HepG2 (cell line): ENCODE data around the gene PRSS22. TPM values are rescaled to one million over a fixed set of nuclear protein-coding genes. Genes with fewer than 3 reads are reported as not detected.

ENCODE experiments used
- ASH2L ChIP-seq: fragments of 300-600, 200-600 bp; sonication (generic); IDR thresholded peaks from 2 replicates; pipeline ENCODE4 v1.7.0; 2017; ENCODE audit warnings: low read depth, mild to moderate bottlenecking, moderate library complexity, mixed read lengths, low read length; ENCODE audit not compliant: insufficient read length
- HHEX ChIP-seq: IDR thresholded peaks from 2 replicates; pipeline ENCODE4 v1.6.1; 2016; ENCODE audit warnings: control low read depth
- NFKB2 ChIP-seq: sonication (generic); formaldehyde crosslinking; IDR thresholded peaks from 2 replicates; pipeline ENCODE4 v1.4.0; 2020; ENCODE audit warnings: missing genetic modification reagents, borderline replicate concordance
- POLR2AphosphoS2 ChIP-seq: IDR thresholded peaks from 2 replicates; pipeline ENCODE4 v1.6.1; 2011; ENCODE audit warnings: low read depth, low read length, improper control_type of control experiment
- RAD21 ChIP-seq: fragments of 450-650 bp; formaldehyde crosslinking; IDR thresholded peaks from 2 replicates; pipeline ENCODE4 v1.5.0; 2020; ENCODE audit warnings: mild to moderate bottlenecking
- XBP1 ChIP-seq: sonication (generic); formaldehyde crosslinking; IDR thresholded peaks from 2 replicates; pipeline ENCODE4 v1.5.0; 2020; ENCODE audit warnings: missing genetic modification reagents
- ZKSCAN1 ChIP-seq: fragments of 150-350 bp; IDR thresholded peaks from 2 replicates; pipeline ENCODE4 v1.6.1; 2014; ENCODE audit warnings: low read length
- ZNF10 ChIP-seq: sonication (generic); formaldehyde crosslinking; IDR thresholded peaks from 2 replicates; pipeline ENCODE4 v1.4.0; 2020; ENCODE audit warnings: mild to moderate bottlenecking, low read depth, missing genetic modification reagents, borderline replicate concordance
- ZNF12 ChIP-seq: sonication (generic); formaldehyde crosslinking; IDR thresholded peaks from 2 replicates; pipeline ENCODE4 v1.5.0; 2020; ENCODE audit warnings: missing genetic modification reagents
- ZNF143 ChIP-seq: sonication (generic); formaldehyde crosslinking; IDR thresholded peaks from 2 replicates; pipeline ENCODE4 v1.4.0; 2020; ENCODE audit warnings: missing genetic modification reagents
- ZNF24 ChIP-seq: fragments of 450-650 bp; IDR thresholded peaks from 2 replicates; pipeline ENCODE4 v1.6.1; 2017; ENCODE audit warnings: antibody characterized with exemption, mild to moderate bottlenecking
- ZNF256 ChIP-seq: sonication (generic); formaldehyde crosslinking; conservative IDR thresholded peaks from 2 replicates; pipeline ENCODE4 v1.4.0; 2020; ENCODE audit warnings: missing genetic modification reagents
- ZNF33B ChIP-seq: sonication (generic); formaldehyde crosslinking; IDR thresholded peaks from 2 replicates; pipeline ENCODE4 v1.5.1; 2020; ENCODE audit warnings: mild to moderate bottlenecking, missing genetic modification reagents
- ZNF446 ChIP-seq: sonication (generic); formaldehyde crosslinking; IDR thresholded peaks from 2 replicates; pipeline ENCODE4 v1.5.0; 2020; ENCODE audit warnings: mild to moderate bottlenecking, missing genetic modification reagents
- ZNF883 ChIP-seq: sonication (generic); formaldehyde crosslinking; IDR thresholded peaks from 2 replicates; pipeline ENCODE4 v1.5.1; 2020; ENCODE audit warnings: mild to moderate bottlenecking, missing genetic modification reagents; ENCODE audit errors: not compliant biosample characterization
- polyA plus RNA-seq, 8 experiments: library from polyadenylated mRNA; depleted of rRNA in 3 of 8; stranded (reverse) in 7 of 8; unstranded in 1 of 8; fragments of >200 nt; fragmentation: Illumina TruSeq in 4 of 8; extraction: Trizol in 4 of 8; gene quantifications; 2 replicates each; pipeline versions ENCODE4 v1.2.1 to v1.2.3, GENCODE V29; 2011 to 2016; ENCODE audit warnings: low read depth in 4 of 8, missing spikeins in 1 of 8, mixed read lengths in 1 of 8; ENCODE audit not compliant: insufficient read depth in 1 of 8
- total RNA-seq, 5 experiments: library from RNA; depleted of rRNA; stranded (reverse); fragments of >200 nt; fragmentation: Illumina TruSeq; extraction: Trizol; gene quantifications; 2 replicates each; pipeline ENCODE4 v1.2.3, GENCODE V29; 2016; ENCODE audit warnings: low read depth in 1 of 5
- TF ChIP-seq, protein P1 (sequence below): sonication (generic); formaldehyde crosslinking; IDR thresholded peaks from 2 replicates; pipeline ENCODE4 v1.4.0; 2020; ENCODE audit warnings: missing genetic modification reagents
- TF ChIP-seq, protein P2 (sequence below): IDR thresholded peaks from 2 replicates; pipeline ENCODE4 v1.4.0; 2020; ENCODE audit warnings: mild to moderate bottlenecking, missing genetic modification reagents
- TF ChIP-seq, protein P3 (sequence below): sonication (generic); formaldehyde crosslinking; IDR thresholded peaks from 2 replicates; pipeline ENCODE4 v1.4.0; 2020; ENCODE audit warnings: missing genetic modification reagents, borderline replicate concordance
- TF ChIP-seq, protein P4 (sequence below): sonication (generic); formaldehyde crosslinking; IDR thresholded peaks from 2 replicates; pipeline ENCODE4 v1.5.1; 2020; ENCODE audit warnings: missing genetic modification reagents, mild to moderate bottlenecking, borderline replicate concordance

The PRSS22 gene
- total and polyA plus RNA-seq, 2 of the 13 experiments (the other 11 are each of a cell fraction or from before 2014, with no cell fraction given), result 0.24 to 0.32 TPM

DNA sequence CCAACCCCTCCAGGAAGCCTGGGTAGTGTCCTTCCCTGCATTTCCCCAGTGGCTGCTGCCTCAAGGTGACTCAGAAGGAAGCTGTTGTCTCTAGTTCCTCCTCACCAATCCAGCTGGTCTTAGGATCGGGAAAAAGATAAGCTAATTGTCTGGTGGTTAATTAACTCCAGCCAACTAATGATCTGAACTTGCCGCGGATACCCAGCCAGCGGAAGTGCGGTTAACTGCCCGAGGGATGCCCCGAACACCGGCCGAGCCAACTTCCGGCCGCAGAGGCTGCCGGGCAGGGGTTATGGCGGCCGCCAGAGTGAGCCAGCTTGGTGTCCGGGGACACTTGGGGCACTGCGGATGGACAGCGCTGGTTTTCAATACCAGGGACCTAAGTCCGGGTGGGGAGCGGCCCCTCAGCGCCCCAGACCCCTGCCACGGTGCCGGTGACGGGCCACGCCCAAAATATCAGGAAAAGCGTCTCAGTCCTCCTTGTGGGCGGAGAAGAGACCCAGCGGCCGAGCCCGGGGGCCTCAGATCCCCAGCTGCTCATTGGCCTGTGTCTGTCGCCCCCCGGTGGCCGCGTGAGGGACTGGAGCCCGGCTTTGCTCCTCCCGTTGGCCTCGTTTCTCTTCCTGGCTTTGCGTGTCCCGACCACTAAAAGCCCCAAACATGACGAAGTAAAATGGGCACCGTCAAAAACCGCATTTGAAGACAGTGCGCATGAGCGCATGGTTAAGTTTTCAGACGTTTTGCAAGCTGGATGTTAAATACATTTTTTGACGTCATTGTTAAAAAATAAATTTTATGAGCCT, 10.2 kb upstream of the PRSS22 start (continued):
- TF ChIP-seq, protein P1, sequence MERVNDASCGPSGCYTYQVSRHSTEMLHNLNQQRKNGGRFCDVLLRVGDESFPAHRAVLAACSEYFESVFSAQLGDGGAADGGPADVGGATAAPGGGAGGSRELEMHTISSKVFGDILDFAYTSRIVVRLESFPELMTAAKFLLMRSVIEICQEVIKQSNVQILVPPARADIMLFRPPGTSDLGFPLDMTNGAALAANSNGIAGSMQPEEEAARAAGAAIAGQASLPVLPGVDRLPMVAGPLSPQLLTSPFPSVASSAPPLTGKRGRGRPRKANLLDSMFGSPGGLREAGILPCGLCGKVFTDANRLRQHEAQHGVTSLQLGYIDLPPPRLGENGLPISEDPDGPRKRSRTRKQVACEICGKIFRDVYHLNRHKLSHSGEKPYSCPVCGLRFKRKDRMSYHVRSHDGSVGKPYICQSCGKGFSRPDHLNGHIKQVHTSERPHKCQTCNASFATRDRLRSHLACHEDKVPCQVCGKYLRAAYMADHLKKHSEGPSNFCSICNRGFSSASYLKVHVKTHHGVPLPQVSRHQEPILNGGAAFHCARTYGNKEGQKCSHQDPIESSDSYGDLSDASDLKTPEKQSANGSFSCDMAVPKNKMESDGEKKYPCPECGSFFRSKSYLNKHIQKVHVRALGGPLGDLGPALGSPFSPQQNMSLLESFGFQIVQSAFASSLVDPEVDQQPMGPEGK (CRISPR knock-in tag), result peak; percentile 73
- TF ChIP-seq NFKB2 (CRISPR knock-in tag), result peak; percentile 16; the same call in 1 of the 2 replicates
- no peak for TF ChIP-seq POLR2AphosphoS2
- TF ChIP-seq, protein P2, sequence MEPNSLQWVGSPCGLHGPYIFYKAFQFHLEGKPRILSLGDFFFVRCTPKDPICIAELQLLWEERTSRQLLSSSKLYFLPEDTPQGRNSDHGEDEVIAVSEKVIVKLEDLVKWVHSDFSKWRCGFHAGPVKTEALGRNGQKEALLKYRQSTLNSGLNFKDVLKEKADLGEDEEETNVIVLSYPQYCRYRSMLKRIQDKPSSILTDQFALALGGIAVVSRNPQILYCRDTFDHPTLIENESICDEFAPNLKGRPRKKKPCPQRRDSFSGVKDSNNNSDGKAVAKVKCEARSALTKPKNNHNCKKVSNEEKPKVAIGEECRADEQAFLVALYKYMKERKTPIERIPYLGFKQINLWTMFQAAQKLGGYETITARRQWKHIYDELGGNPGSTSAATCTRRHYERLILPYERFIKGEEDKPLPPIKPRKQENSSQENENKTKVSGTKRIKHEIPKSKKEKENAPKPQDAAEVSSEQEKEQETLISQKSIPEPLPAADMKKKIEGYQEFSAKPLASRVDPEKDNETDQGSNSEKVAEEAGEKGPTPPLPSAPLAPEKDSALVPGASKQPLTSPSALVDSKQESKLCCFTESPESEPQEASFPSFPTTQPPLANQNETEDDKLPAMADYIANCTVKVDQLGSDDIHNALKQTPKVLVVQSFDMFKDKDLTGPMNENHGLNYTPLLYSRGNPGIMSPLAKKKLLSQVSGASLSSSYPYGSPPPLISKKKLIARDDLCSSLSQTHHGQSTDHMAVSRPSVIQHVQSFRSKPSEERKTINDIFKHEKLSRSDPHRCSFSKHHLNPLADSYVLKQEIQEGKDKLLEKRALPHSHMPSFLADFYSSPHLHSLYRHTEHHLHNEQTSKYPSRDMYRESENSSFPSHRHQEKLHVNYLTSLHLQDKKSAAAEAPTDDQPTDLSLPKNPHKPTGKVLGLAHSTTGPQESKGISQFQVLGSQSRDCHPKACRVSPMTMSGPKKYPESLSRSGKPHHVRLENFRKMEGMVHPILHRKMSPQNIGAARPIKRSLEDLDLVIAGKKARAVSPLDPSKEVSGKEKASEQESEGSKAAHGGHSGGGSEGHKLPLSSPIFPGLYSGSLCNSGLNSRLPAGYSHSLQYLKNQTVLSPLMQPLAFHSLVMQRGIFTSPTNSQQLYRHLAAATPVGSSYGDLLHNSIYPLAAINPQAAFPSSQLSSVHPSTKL, result peak; percentile 78
- TF ChIP-seq ZNF24, result peak; percentile 26; the same call in 1 of the 2 replicates
- peak; percentile 96 for TF ChIP-seq RAD21 (CRISPR knock-in tag)
- no peak for TF ChIP-seq ZNF446 (CRISPR knock-in tag)
- 0 out of 2 replicates have a peak, but pooled peaks have one; percentile 5 for TF ChIP-seq ZNF12
- TF ChIP-seq, protein P3, sequence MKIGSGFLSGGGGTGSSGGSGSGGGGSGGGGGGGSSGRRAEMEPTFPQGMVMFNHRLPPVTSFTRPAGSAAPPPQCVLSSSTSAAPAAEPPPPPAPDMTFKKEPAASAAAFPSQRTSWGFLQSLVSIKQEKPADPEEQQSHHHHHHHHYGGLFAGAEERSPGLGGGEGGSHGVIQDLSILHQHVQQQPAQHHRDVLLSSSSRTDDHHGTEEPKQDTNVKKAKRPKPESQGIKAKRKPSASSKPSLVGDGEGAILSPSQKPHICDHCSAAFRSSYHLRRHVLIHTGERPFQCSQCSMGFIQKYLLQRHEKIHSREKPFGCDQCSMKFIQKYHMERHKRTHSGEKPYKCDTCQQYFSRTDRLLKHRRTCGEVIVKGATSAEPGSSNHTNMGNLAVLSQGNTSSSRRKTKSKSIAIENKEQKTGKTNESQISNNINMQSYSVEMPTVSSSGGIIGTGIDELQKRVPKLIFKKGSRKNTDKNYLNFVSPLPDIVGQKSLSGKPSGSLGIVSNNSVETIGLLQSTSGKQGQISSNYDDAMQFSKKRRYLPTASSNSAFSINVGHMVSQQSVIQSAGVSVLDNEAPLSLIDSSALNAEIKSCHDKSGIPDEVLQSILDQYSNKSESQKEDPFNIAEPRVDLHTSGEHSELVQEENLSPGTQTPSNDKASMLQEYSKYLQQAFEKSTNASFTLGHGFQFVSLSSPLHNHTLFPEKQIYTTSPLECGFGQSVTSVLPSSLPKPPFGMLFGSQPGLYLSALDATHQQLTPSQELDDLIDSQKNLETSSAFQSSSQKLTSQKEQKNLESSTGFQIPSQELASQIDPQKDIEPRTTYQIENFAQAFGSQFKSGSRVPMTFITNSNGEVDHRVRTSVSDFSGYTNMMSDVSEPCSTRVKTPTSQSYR (CRISPR knock-in tag), result no peak
- TF ChIP-seq ZKSCAN1, result no peak
- TF ChIP-seq XBP1 (CRISPR knock-in tag), result 0 out of 2 replicates have a peak, but pooled peaks have one; percentile 39
- TF ChIP-seq ZNF33B (CRISPR knock-in tag), result 0 out of 2 replicates have a peak, but pooled peaks have one; percentile 25
- TF ChIP-seq, protein P4, sequence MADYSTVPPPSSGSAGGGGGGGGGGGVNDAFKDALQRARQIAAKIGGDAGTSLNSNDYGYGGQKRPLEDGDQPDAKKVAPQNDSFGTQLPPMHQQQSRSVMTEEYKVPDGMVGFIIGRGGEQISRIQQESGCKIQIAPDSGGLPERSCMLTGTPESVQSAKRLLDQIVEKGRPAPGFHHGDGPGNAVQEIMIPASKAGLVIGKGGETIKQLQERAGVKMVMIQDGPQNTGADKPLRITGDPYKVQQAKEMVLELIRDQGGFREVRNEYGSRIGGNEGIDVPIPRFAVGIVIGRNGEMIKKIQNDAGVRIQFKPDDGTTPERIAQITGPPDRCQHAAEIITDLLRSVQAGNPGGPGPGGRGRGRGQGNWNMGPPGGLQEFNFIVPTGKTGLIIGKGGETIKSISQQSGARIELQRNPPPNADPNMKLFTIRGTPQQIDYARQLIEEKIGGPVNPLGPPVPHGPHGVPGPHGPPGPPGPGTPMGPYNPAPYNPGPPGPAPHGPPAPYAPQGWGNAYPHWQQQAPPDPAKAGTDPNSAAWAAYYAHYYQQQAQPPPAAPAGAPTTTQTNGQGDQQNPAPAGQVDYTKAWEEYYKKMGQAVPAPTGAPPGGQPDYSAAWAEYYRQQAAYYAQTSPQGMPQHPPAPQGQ (CRISPR knock-in tag), result no peak
- peak; percentile 74; the same call in 1 of the 2 replicates for TF ChIP-seq ZNF256 (CRISPR knock-in tag)
- peak; percentile 96 for TF ChIP-seq ZNF143 (CRISPR knock-in tag)
- TF ChIP-seq HHEX, result no peak
- TF ChIP-seq ASH2L, result peak; percentile 68
- TF ChIP-seq ZNF10, result no peak
- peak; percentile 33 for TF ChIP-seq ZNF883 (CRISPR knock-in tag)
